PC-3 (cell line): ENCODE results near the gene GFAP.

ENCODE experiments used
- EZH2phosphoT487 ChIP-seq: fragments of 300-600 bp; sonication (generic); IDR thresholded peaks from 2 replicates; pipeline ENCODE4 v1.6.1; 2018; ENCODE audit warnings: mild to moderate bottlenecking, antibody characterized with exemption, low read length, borderline replicate concordance
- TF ChIP-seq, protein P1 (sequence below): fragments of 300-600 bp; sonication (generic); conservative IDR thresholded peaks from 2 replicates; pipeline ENCODE4 v1.5.1; 2017; ENCODE audit warnings: antibody characterized with exemption, low read depth, mild to moderate bottlenecking, low read length

DNA sequence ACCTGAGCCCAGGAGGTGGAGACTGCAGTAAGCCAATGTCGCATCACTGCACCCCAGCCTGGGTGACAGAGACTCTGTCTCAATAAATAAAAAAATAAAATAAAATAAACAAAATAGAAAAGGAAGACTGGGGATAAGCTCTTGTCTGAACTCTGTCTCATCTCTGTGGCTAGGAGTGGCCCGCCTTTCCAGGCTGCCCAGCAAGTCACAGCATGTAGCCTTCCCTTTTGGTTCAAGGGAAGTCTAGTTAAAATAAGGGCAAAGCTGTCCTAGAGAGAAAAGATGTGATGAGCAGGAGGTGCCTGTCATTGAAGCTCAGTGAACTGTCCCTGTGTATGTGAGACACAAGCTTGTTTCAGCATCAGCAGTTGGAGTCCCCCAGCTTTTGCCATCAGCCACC lies 2.7 kb upstream of the GFAP start:
- TF ChIP-seq, protein P1, sequence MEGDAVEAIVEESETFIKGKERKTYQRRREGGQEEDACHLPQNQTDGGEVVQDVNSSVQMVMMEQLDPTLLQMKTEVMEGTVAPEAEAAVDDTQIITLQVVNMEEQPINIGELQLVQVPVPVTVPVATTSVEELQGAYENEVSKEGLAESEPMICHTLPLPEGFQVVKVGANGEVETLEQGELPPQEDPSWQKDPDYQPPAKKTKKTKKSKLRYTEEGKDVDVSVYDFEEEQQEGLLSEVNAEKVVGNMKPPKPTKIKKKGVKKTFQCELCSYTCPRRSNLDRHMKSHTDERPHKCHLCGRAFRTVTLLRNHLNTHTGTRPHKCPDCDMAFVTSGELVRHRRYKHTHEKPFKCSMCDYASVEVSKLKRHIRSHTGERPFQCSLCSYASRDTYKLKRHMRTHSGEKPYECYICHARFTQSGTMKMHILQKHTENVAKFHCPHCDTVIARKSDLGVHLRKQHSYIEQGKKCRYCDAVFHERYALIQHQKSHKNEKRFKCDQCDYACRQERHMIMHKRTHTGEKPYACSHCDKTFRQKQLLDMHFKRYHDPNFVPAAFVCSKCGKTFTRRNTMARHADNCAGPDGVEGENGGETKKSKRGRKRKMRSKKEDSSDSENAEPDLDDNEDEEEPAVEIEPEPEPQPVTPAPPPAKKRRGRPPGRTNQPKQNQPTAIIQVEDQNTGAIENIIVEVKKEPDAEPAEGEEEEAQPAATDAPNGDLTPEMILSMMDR, result no peak
- TF ChIP-seq EZH2phosphoT487, result no peak
